Endothelial cell of hepatic sinusoid (primary cell): ENCODE data around the gene GPR142.

Experiments used
- in situ Hi-C: cut with HindIII; loops from 2 replicates; pipeline ENCODE4 v1.10.0; 2017; ENCODE audit warnings: low sequenced_read_pairs

GPR142 gene

DNA sequence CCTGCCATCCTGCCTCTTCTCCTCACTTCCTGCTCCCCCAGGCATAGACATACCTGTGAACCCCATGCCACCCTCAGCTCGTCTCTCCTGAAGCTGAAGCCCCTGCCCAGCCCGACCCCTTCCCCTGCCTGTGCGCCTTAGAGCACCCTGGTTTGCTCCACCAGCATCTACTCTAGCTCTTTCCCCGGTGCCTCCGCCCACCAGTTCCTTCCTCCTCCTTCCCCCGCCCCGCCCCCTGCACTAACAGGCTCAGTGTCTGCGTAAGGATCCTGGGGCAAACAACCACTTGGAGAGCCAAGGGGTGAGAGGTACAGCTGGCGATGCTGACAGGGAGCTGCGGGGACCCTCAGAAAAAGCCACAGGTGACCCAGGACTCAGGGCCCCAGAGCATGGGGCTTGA lies 1.9 kb downstream of the GPR142 start:
- in situ Hi-C loops, result no loop called here

DNA sequence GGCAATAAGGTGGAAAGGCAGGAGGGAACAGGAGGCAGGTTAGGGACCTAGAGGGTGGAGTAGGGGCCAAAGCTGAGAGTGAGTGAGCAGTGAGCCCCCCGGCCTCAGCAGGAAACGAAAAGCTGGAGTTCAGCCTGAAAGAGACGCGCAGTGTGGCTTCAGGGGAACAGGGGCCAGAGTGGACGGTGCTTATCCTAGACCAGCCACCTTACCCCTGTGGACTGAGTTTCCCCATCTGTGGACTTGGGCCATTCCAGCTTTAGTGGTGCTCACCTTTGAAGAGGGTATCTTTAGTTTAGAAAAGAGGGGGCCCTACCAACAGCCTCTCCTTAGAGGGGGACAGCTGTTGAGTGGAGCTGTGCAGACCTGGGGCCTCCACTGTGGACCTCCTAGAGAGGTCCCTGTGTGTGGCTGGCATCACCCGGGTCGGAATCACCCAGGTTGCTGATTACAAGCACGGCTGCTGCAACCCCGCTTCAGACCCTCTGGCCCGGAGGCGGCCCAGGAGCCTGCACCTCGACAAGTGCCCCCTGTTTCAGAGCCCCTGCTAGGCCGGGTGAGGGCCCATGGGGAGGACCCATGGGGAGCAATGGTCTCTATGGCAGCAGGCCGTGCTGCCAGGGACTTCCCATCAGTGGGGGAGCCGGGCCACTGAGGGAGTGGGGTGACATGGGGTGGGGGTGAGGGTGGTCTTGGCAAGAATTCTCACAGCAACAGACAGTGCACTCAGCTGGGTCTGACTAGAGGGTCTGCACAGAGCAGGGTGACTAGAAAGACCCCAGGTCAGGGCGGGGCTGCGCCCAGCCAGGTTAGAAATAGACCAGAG lies 2.6 kb downstream of the GPR142 start:
- in situ Hi-C loops, result no loop called here

GRCh38 chr17:74371653-74372147 lies 4.4 kb downstream of the GPR142 start:
- in situ Hi-C loops, result no loop called here

GRCh38 chr17:74372426-74372825 lies 5.1 kb downstream of the GPR142 start:
- in situ Hi-C loops, result no loop called here

GRCh38 chr17:74373838-74374606 lies 6.7 kb downstream of the GPR142 start:
- in situ Hi-C loops, result no loop called here

DNA sequence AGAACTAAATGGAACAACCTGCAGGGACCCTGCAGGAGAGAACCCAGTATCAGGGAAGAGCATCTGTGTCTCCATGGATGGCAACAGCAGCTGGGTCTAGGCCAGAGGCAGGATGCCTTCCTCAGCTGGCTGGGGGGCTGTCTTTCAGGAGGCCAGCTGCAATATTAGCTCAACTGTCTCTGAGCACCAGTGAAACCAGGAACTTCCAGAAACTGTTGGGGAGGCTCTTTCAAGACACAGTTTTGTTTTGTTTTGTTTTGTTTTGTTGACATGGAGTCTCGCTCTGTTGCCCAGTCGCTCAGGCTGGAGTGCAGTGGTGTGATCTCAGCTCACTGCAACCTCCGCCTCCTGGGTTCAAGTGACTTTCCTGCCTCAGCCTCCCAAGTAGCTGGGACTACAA lies 7.6 kb downstream of the GPR142 start:
- in situ Hi-C loops, result loop anchor here (5.0 kb wide), 1 partner anchor 102 kb away; no protein-coding TSS in a partner anchor

GRCh38 chr17:74379495-74380085 lies 12.3 kb downstream of the GPR142 start:
- in situ Hi-C loops, result loop anchor here (5.0 kb wide), 1 partner anchor 98 kb away; no protein-coding TSS in a partner anchor

DNA sequence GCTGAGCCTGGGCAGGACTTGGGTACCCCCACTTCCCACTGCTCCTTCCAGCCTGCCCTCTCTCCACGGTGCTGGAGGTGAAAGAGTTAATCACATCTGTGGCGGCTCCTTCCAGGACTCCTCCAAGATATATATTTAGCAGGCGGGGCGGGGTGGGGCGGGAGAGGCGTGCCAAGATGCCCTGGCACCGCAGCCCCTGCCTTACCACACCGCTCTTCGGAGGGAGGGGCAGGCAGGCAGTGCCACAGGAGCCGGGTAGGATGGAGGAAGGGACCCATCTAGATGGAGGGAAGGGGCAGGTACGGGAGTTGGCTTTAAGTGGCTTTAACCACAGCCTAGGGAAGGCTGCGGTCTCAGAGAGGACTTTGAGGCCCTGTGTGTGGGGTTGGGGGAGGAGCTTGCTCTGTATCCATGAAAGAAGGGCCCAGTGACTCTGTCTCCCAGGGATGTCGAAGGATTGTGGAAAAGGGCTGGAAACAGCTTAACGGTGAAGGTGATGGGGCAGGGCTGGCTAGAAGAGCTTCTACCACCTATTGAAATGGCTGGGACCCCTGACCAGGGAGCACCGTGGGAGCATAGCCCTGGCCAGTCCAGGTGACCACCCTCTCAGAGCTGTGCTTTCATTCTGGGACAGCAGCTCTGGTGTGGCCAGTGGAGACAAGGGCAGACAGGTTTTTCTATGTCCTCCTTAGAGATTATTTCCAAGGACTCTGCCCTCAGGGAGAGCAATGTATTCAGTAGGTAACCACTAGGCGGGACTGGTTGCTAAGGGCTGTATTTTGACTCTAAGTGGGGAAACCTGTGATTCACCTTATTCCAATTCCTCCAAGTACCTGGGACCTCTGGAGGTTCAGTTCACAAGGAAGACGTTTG lies 13.0 kb downstream of the GPR142 start:
- in situ Hi-C loops, result no loop called here

DNA sequence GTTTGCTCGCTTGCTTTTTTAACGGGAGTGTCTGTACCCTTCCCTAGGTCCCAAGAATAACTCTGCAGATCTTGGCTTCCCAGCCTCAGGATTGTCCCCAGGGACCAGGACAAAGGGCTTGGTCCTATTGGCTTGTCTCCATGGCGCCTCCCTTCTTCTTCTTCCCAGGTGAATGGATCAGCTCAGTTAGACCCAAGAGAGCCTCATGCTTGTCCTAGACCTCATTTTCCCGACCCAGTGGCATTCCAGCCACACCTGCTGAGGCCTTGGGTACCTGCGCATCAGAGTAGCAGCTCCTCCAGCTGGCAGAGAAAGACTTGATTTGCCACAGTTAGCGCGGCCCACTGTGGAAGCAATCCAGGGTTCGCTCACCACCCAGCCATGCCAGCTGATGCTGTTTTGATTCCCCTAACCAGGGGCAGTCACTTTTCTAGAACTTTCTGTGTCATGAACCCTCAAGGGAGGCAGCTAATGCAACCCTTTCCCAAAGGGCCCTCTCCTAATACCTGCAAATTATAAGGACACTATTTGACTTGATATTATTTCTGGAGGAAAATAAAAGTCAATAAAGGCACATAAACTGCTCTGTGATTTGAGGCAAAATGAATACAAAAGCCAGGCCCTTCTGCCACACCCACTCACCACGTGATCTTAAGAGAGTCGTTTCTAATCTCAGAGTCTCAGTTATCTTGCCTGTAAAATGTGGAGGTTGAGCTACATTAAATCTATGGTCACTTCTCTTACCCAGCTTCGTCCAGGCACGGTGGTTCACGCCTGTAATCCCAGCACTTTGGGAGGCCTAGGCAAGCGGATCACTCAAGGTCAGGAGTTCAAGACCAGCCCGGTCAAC lies 13.9 kb downstream of the GPR142 start:
- in situ Hi-C loops, result no loop called here

DNA sequence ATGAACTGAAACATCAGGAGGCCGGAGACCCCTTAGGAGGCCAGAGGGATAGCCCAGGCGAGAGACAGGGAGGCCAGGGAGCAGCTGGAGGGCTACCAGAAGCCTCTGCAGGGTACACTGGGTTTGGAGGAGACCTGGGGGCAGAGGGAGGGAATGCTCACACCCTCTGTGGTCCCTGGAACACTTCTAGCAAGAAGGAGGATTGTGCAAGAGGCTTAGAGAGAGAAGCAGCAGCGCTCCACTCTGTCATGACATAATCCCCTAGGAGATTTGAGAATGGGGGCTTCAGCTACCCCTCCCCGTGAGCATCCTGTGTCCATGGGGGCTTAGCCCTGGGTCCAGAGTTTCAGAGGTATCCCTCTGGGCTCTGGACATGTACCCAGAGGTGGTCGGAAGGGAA lies 15.8 kb downstream of the GPR142 start:
- in situ Hi-C loops, result no loop called here

DNA sequence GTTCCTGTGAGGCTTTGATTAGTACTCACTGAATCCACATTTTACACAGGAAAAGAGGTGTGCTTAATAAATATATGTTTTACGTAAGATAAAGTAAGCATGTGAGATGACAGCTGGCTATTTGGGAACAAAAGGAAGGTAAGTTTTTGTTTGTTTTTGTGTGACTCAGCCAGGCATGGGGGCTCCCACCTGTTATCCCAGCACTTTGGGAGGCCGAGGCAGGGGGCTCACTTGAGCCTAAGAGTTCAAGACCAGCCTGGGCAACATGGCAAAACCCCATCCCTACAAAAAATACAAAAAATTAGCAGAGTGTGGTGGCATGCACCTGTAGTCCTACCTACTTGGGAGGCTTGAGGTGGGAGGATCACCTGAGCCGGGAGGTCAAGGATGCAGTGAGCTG lies 17.9 kb downstream of the GPR142 start:
- in situ Hi-C loops, result no loop called here

- in situ Hi-C loops, result no loop called here
These were observed 19.1 kb downstream of the GPR142 start for GRCh38 chr17:74386386-74386785.

DNA sequence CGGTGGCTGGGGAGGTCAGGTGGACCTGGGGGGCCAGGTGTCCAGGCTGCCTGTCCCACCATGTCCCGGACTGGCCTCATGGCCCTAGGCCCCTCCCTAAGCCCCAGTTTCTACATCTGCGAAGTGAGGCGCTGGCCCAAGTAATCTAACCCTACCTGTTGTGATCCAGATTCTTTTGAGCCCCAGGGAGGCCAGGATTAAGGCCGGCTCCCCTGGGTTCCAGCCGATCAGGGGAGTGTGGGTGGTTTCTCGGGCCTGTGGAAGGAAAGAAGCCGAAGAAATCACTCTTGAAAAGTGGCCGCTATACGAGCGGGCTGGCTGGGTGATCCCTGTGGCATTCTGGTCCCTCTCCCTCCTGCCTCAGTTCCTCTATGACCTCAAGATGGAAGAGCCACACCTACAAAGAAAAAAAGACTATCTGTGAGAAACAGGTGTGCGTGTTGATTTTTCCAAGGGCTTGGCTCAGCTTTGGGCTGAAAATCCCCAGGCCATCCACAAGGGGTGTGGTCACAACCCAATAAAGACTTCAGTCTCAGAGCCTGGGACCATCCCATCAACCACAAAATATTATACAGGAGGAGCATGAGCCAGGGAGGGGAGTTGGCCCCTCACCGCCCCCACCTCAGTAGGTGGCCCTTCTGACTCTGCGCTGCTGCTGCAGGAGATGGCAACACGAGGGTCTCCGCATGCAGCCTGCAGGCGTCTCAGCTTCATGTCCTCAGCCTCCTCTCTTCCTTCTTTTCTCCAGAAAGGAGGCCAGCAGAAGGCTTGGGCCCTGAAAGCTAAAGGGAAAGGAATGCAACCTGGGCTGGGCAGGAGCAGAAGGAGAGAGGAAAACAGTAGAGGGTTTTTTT lies 20.3 kb downstream of the GPR142 start:
- in situ Hi-C loops, result no loop called here

- in situ Hi-C loops, result no loop called here
These were observed 21.9 kb downstream of the GPR142 start for GRCh38 chr17:74389084-74389753.

GRCh38 chr17:74389937-74390679 lies 22.8 kb downstream of the GPR142 start:
- in situ Hi-C loops, result no loop called here

DNA sequence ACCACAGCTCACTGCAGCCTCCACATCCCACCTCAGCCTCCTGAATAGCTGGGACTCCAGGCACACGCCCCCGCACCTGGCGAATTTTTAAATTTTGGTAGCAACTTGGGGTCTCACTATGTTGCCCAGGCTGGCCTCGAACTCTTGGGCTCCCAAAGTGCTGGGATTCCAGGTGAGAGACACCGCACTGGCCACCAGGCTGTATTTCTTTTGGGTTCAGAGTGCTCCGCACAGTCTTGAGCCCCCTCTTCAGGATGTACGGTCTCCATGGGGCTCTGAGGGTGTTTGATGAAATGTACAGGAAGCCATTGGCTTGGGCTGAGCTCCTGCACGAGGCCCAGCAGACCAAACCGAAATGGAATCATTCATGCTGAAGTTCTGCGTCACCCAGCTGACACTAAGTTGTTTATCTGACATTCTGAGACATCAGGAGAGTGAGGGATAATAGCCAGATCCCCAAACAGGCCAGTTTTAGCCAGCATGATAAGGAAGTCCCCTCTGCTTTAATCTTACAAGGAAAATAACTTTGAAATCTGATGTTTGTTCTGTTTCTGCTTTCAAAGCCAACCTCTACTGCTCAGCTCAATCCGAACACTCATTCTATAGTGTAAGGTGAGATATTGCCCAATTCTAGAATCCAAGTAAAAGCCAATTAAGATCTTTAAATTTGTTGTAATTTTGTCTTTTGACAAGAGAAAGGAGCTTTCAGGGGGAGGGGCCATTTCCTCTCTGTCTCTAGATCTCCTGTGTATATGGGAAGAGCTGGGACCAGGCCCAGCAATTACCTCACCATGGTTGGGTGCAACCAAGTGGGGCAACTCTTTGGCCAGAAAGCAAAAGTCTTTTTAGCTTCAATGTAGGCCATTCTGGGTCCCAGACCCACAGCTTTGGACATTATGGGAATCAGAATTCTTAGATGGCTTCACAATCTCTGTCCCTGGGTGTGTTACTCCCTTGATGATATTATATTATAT lies 23.7 kb downstream of the GPR142 start:
- in situ Hi-C loops, result no loop called here
